GM12878 (cell line): ENCODE data around the gene SLC36A2.

Source experiments
- ESRRA ChIP-seq: IDR thresholded peaks from 2 replicates; pipeline ENCODE4 v1.6.1; 2012; ENCODE audit warnings: mild to moderate bottlenecking, low read length, improper control_type of control experiment
- SP1 ChIP-seq: IDR thresholded peaks from one replicate; pipeline ENCODE4 v1.6.1; 2011; ENCODE audit warnings: low read depth, low read length
- TF ChIP-seq, protein P1 (sequence below): fragments of 450-650 bp; IDR thresholded peaks from 2 replicates; pipeline ENCODE4 v1.6.1; 2016; ENCODE audit warnings: mild to moderate bottlenecking, moderate library complexity, borderline replicate concordance

DNA sequence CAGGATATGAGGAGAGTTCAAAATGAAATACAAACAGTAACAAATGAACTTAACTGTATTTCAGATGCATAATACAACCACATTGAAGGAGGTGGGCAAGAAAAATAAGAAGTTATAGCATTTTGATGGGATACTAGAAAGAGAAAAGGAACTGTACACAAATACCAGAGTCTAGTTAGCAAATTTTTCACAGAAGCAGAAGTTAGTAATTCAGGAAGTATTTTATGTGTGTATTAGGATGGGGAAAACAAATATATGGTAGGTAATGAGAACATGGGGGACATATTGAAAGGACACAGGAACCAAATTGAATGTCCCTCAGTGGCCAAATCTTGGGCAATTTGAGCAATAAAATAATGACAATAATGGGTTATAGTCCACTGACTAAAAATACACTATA is 76.0 kb downstream of the SLC36A2 start:
- TF ChIP-seq SP1 (no peak), ESRRA (no peak)
- TF ChIP-seq, protein P1, sequence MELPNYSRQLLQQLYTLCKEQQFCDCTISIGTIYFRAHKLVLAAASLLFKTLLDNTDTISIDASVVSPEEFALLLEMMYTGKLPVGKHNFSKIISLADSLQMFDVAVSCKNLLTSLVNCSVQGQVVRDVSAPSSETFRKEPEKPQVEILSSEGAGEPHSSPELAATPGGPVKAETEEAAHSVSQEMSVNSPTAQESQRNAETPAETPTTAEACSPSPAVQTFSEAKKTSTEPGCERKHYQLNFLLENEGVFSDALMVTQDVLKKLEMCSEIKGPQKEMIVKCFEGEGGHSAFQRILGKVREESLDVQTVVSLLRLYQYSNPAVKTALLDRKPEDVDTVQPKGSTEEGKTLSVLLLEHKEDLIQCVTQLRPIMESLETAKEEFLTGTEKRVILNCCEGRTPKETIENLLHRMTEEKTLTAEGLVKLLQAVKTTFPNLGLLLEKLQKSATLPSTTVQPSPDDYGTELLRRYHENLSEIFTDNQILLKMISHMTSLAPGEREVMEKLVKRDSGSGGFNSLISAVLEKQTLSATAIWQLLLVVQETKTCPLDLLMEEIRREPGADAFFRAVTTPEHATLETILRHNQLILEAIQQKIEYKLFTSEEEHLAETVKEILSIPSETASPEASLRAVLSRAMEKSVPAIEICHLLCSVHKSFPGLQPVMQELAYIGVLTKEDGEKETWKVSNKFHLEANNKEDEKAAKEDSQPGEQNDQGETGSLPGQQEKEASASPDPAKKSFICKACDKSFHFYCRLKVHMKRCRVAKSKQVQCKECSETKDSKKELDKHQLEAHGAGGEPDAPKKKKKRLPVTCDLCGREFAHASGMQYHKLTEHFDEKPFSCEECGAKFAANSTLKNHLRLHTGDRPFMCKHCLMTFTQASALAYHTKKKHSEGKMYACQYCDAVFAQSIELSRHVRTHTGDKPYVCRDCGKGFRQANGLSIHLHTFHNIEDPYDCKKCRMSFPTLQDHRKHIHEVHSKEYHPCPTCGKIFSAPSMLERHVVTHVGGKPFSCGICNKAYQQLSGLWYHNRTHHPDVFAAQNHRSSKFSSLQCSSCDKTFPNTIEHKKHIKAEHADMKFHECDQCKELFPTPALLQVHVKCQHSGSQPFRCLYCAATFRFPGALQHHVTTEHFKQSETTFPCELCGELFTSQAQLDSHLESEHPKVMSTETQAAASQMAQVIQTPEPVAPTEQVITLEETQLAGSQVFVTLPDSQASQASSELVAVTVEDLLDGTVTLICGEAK, result no peak
